Activated CD4-positive, alpha-beta T cell treated with anti-CD3 and anti-CD28 coated beads for 36 hours (primary cell): ENCODE measurements around the gene NOX5. TPM values are rescaled to one million over a fixed set of nuclear protein-coding genes. Genes with fewer than 3 reads are reported as not detected.

Source experiments
- ATAC-seq: fragments of 200-7000 bp; cut with Tn5 transposase; one replicate; pipeline ENCODE4 v1.10.0; 2021; ENCODE audit warnings: mild to moderate bottlenecking, moderate library complexity
- CTCF ChIA-PET: fragments of 350-600 bp; sonication (Branson Sonifier 250); formaldehyde crosslinking; loops from one replicate; lab custom pipeline; 2021; ENCODE audit warnings: antibody characterized with exemption; lab: Charles Lee
- POLR2A ChIA-PET: fragments of 350-600 bp; sonication (Branson Sonifier 250); formaldehyde crosslinking; loops from one replicate; lab custom pipeline; 2021; ENCODE audit warnings: antibody characterized with exemption, inconsistent platforms; lab: Charles Lee
- DNase-seq: peaks from one replicate; pipeline ENCODE4 v3.0.0-alpha.2; 2020
- H3K27ac Mint-ChIP-seq: one replicate; pipeline ENCODE4 v1.8.0; 2021; ENCODE audit warnings: mixed read lengths
- H3K27me3 Mint-ChIP-seq: one replicate; pipeline ENCODE4 v1.8.0; 2021; ENCODE audit warnings: mixed read lengths
- H3K36me3 Mint-ChIP-seq: one replicate; pipeline ENCODE4 v1.8.0; 2021; ENCODE audit warnings: low read depth, mixed read lengths
- H3K4me1 Mint-ChIP-seq: one replicate; pipeline ENCODE4 v1.8.0; 2021; ENCODE audit warnings: mixed read lengths
- H3K4me3 Mint-ChIP-seq: one replicate; pipeline ENCODE4 v1.8.0; 2021; ENCODE audit warnings: mild to moderate bottlenecking, moderate library complexity, mixed read lengths
- H3K9me3 Mint-ChIP-seq: one replicate; pipeline ENCODE4 v1.8.0; 2021; ENCODE audit warnings: low read depth, mixed read lengths
- intact Hi-C, 2 experiments: fragments of 100-400 bp; cut with DNase I in 1 of 2; cut with micrococcal nuclease in 1 of 2; formaldehyde crosslinking; loops; one replicate each; pipeline versions ENCODE4 v1.14.2 to v1.15.1; 2022 to 2024; cut with DNase I, micrococcal nuclease
- total RNA-seq, 2 experiments: library from RNA; stranded (reverse); gene quantifications; one replicate each; pipeline ENCODE4 v1.2.3, GENCODE V29; 2021

NOX5 gene
- total RNA-seq, 2 experiments from 2014 or later: not detected

DNA sequence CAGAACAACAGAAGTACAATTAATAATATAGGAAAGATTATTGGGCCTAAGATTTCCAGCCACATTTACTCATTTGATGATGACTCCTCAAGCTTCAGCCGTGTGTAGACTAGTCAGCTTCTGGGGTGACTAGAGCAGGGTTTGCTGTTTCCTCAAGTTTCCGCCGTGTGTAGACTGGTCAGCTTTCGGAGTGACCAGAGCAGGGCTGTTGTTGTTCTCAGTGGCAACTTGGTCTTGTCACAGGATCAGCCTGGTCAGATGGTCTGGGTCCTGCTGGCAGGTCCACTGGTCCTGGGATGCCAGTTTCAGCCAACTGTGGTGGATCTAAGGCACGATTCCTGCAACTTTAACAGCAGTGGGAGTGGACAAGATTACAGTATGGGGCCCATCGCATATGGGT, 21.8 kb upstream of the NOX5 start:
- peaks cover 2% of the 10 kb centered on the region for H3K27me3 Mint-ChIP-seq
- H3K36me3 Mint-ChIP-seq: no peaks in the 10 kb centered on the region
- ChIA-PET POLR2A (no interaction called here), CTCF (no interaction called here)
- no peaks in the 10 kb centered on the region for H3K4me1 Mint-ChIP-seq
- intact Hi-C loops: no loop called here
- no peak for ATAC-seq
- H3K27ac Mint-ChIP-seq: no peak overlapping the region
- no peak overlapping the region for H3K4me3 Mint-ChIP-seq
- H3K9me3 Mint-ChIP-seq: no peaks in the 10 kb centered on the region
- no peak for DNase-seq

DNA sequence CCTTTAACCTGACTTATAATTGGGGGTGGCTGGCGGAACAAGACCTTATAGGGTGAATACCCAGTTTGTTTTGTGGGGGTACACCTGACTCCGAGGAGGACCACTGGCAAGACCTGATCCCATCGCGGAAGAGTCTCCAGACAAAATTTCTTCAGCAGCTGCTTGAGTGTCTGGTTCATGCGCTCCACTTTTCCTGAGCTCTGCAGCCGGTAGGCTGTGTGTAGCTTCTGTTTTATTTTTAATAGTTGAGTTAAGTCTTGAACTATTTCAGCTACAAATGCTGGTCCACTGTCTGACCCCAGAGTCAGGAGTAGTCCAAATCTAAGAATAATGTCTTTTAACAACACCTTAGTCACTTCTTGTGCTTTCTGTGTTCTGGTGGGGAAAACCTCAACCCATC, 21.2 kb upstream of the NOX5 start:
- intact Hi-C loops: no loop called here
- Mint-ChIP-seq H3K36me3 (no peaks in the 10 kb centered on the region), H3K4me3 (no peak overlapping the region), H3K27me3 (peaks cover 2% of the 10 kb centered on the region), H3K4me1 (no peaks in the 10 kb centered on the region), H3K9me3 (no peaks in the 10 kb centered on the region), H3K27ac (no peak overlapping the region)
- POLR2A ChIA-PET: no interaction called here
- DNase-seq (no peak), ATAC-seq (no peak)
- CTCF ChIA-PET: interaction anchor here (0.7 kb wide), 1 partner anchor 954 kb away, joined by 3 read pairs; no protein-coding TSS in a partner anchor

DNA sequence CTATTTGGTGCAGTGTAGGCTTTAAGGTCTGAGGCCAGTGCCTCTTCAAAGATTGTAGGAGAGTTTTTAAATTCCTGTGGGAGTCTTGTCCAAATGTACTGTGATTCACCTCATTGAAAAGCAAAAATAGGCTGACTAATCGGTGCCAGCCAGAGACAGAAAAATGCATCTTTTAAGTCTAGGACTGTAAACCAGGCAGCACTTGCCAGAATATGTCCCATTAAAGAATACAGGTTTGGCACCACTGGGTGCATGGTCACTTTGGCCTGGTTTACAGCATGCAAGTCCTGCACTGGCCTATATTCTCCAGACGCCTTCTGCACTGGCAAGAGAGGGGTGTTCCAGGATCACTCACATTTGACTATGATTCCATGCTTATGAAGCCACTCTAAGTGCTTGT, 20.3 kb upstream of the NOX5 start:
- ChIA-PET POLR2A (no interaction called here), CTCF (no interaction called here)
- Mint-ChIP-seq H3K4me3 (no peak overlapping the region), H3K4me1 (no peaks in the 10 kb centered on the region), H3K27me3 (peaks cover under 1% of the 10 kb centered on the region), H3K36me3 (no peaks in the 10 kb centered on the region), H3K27ac (no peak overlapping the region), H3K9me3 (no peaks in the 10 kb centered on the region)
- ATAC-seq: no peak
- intact Hi-C loops: no loop called here
- DNase-seq: no peak

DNA sequence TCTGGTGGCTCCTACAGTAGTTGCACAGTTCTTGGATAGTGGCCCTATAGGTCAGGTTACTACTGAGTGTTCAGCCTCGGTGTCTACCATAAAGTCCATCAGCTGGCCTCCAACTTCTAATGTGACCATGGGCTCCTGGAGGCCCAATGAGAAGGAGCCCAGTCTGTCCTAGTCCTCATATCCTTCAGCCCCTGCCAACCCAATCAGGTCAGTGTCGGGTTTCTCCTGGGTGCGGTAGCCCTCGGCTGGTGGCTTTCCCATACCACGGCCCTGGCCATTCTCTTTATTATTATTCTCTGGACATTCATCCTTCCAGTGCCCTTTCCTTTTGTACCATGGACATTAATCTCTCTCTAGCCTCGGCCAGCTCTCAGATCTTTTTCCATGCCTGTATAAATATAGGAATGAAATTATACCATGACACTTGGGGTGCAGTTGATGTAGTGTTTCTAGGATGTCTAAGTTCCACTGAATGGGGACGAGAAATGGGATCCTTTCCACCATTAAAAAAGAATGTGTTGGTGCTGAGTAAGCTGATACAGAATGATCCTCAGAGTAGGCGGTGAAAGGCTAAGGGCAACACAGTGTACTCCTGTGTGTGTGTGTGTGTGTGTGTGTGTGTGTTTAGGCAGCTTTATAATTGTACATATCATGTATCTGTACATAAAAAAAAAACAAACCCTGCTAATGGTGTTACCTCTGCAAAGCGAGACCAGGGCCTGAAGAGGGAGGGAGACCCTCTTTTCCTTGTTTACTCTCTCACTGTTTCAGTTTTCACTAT, 19.3 kb upstream of the NOX5 start:
- DNase-seq (no peak), ATAC-seq (no peak)
- H3K27ac Mint-ChIP-seq: no peak overlapping the region
- intact Hi-C loops: no loop called here
- CTCF ChIA-PET: no interaction called here
- no peaks in the 10 kb centered on the region for H3K9me3 Mint-ChIP-seq
- H3K4me1 Mint-ChIP-seq: no peaks in the 10 kb centered on the region
- H3K27me3 Mint-ChIP-seq: peaks cover 5% of the 10 kb centered on the region
- H3K4me3 Mint-ChIP-seq: no peak overlapping the region
- no peaks in the 10 kb centered on the region for H3K36me3 Mint-ChIP-seq
- POLR2A ChIA-PET: interaction anchor here (0.6 kb wide), 1 partner anchor 1283 kb away, joined by 4 read pairs; no protein-coding TSS in a partner anchor

DNA sequence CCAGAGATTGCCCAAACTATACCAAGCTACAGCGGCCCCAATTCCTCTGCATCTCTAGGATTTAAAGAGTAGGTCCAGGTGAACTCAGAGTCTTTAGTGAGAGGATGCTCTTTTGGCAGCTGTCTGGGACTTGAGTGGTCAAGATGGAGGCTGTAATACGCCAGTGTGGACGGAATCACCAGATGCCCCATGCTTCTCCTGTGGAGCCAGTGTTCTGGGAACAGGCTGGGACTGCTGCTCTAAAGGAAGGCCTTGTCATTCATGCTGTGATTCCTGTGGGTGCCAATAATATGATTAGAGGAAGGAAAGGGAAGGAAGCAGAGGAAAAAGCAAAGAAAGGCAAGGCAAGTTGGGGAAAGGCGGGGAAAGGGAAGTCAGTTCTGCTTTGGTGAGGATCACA, 17.4 kb upstream of the NOX5 start:
- no peak overlapping the region for H3K4me3 Mint-ChIP-seq
- ATAC-seq: no peak
- no peak overlapping the region for H3K27ac Mint-ChIP-seq
- no peak for DNase-seq
- no peaks in the 10 kb centered on the region for H3K4me1 Mint-ChIP-seq
- H3K36me3 Mint-ChIP-seq: no peaks in the 10 kb centered on the region
- intact Hi-C loops: no loop called here
- H3K27me3 Mint-ChIP-seq: peaks cover 8% of the 10 kb centered on the region
- ChIA-PET POLR2A (no interaction called here), CTCF (interaction anchor here (0.8 kb wide), 1 partner anchor 62 kb away, joined by 4 read pairs; no protein-coding TSS in a partner anchor)
- no peaks in the 10 kb centered on the region for H3K9me3 Mint-ChIP-seq

DNA sequence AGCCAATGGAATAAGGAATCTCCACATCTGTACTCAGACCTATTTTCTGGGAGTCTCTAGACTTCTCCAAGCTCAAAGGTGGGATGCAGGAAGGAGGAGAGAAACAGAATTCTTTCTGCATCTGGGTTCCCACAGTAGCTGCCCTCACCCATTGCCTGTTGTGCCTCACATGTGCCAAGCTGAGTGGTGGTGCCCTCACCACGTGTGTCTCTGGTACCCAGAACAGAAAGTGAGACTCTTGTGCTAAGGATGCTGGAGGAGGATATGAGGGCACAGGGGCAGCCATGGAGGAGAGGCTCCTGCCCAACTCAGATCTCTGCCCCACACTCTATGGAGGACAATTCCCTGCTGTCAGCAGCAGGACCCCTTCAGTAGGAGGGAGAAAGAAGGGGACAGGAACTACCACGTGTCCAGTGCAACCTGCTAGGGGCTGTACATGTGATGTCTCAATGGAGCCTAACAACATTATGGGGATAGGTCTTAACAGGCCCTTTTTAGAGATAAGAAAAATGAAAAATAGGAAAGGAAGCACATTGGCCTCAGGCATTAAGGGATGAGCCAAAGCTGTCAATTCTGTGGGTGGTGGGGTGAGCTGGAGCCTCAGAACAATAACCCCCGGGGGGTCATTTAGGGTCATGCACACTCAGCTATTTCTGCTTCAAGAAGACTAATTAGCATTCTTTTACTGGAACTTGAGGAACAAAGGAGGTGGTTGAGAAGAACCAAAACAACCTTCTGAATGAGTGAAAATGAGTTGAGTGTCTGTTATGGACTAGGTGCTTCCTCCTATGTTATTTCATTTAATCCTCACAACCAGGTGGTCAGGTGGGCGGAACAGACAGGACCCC, 16.3 kb upstream of the NOX5 start:
- ChIA-PET POLR2A (no interaction called here), CTCF (interaction anchor here (0.8 to 1.1 kb wide), 2 partner anchors 17 to 61 kb away, joined by 4 read pairs; partner anchors contain the start of gene NOX5)
- H3K9me3 Mint-ChIP-seq: no peaks in the 10 kb centered on the region
- no peak for ATAC-seq
- H3K4me1 Mint-ChIP-seq: no peaks in the 10 kb centered on the region
- DNase-seq: no peak
- H3K4me3 Mint-ChIP-seq: no peak overlapping the region
- intact Hi-C loops: no loop called here
- no peak overlapping the region for H3K27ac Mint-ChIP-seq
- no peaks in the 10 kb centered on the region for H3K36me3 Mint-ChIP-seq
- peaks cover 10% of the 10 kb centered on the region for H3K27me3 Mint-ChIP-seq

DNA sequence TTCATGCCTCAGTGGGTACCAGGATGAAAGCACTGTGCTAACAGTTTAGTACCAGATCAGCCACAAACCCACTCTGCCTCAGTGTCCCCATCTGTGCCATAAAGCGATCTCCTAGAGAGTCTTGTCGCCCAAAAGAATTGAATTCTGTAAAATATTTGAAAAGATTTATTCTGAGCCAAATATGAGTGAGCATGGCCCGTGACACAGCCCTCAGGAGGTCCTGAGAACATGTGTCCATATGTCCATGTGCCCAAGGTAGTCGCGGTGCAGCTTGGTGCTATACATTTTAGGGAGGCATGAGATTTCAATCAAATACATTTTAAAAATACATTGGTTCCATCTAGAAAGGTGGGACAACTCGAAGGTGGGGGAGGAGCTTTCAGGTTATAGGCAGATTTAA, 15.4 kb upstream of the NOX5 start:
- no peak for DNase-seq
- H3K36me3 Mint-ChIP-seq: no peaks in the 10 kb centered on the region
- intact Hi-C loops: no loop called here
- H3K27me3 Mint-ChIP-seq: peaks cover 10% of the 10 kb centered on the region
- no peak overlapping the region for H3K4me3 Mint-ChIP-seq
- no peaks in the 10 kb centered on the region for H3K9me3 Mint-ChIP-seq
- no peak for ATAC-seq
- no peaks in the 10 kb centered on the region for H3K4me1 Mint-ChIP-seq
- no peak overlapping the region for H3K27ac Mint-ChIP-seq
- ChIA-PET CTCF (interaction anchor here (0.7 to 1.1 kb wide), 2 partner anchors 16 to 463 kb away, joined by 3 to 4 read pairs; partner anchors contain the start of gene NOX5), POLR2A (no interaction called here)

DNA sequence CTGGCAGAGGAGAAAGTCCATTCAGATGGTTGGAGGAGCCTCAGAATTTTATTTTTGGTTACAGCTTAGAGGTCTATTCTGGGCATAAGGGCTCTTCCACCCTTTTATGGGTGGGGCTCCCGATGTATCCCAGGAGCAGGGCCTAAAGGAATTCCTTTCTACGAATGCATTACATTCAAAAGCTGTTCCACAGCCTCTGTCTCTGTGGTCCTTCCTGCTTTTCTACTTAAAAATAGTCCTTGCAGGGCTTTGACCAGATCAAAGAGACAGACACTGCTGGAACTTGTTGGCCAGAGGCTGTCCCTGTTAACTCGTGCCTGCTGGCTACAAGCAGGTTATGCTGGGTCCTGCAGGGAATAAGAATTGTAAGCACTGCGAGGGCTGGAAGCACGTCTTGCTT, 14.4 kb upstream of the NOX5 start:
- Mint-ChIP-seq H3K27ac (no peak overlapping the region), H3K4me3 (no peak overlapping the region), H3K4me1 (no peaks in the 10 kb centered on the region), H3K36me3 (no peaks in the 10 kb centered on the region), H3K27me3 (peaks cover 10% of the 10 kb centered on the region), H3K9me3 (peaks cover 2% of the 10 kb centered on the region)
- CTCF ChIA-PET: interaction anchor here (1.3 kb wide), 1 partner anchor 31 kb away, joined by 3 read pairs; no protein-coding TSS in a partner anchor
- no peak for DNase-seq
- POLR2A ChIA-PET: no interaction called here
- intact Hi-C loops: no loop called here
- ATAC-seq: no peak

DNA sequence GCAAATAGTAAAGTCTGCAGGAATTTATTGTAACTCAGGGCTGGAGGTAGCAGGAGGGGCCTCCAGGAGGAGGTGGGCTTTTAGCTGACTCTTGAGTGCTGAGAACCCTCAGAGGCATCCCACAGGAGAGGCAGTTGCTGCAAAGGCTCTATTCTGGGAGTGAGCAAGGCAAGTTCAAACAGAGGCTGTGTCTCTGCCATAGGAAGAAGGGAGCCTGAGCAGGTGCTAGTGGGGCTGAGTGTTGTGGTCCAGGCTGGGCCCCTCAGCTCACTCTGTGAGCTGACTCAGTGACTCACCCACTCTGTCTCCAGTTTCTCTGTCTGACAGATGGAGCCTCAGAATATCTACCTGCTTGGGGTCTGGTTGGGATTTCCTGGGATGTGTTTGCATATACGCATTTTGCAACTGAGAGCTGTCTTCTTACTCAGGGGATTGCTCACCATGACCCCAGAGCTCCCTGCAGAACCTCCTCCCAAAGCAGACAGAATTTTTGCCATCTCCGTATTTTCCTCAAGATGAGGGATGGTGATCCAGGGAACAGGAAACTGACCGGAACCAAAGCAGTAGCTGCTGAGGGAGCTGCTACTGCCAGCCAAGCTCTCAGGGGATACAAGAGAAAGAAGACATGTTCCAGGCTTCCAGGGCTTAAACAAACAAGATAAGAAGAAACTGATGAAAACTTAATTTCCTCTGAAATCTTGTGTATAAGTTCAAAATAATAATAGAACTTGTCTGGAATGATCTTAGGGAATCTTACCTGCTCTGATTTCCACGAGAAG, 13.6 kb upstream of the NOX5 start:
- peaks cover 12% of the 10 kb centered on the region for H3K27me3 Mint-ChIP-seq
- no peak overlapping the region for H3K4me3 Mint-ChIP-seq
- H3K36me3 Mint-ChIP-seq: no peaks in the 10 kb centered on the region
- H3K9me3 Mint-ChIP-seq: peaks cover 6% of the 10 kb centered on the region
- DNase-seq (no peak), ATAC-seq (no peak)
- H3K4me1 Mint-ChIP-seq: no peaks in the 10 kb centered on the region
- ChIA-PET CTCF (interaction anchor here (1.3 kb wide), 1 partner anchor 31 kb away, joined by 3 read pairs; no protein-coding TSS in a partner anchor), POLR2A (no interaction called here)
- H3K27ac Mint-ChIP-seq: no peak overlapping the region
- intact Hi-C loops: no loop called here

DNA sequence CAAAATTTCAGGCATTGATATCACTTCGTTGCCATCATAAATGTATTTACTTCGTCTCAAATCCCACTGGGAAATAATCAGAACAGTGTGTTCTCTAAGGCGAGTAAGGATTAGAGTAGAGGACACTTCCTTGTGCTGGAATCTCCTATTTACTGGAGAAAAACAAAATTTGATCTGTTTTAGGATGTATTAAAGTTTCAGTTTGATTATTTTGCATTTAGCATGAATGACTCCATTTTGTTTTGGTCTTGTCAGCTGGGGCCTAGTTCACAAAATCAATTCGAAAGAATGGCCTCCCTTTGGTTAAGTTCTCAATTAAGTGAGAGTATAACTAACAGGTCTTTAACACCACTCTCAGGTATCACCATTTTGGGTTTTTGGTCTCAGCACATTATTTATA, 11.7 kb upstream of the NOX5 start:
- Mint-ChIP-seq H3K36me3 (peaks cover 3% of the 10 kb centered on the region), H3K27me3 (peaks cover 12% of the 10 kb centered on the region), H3K27ac (no peak overlapping the region), H3K4me3 (no peak overlapping the region), H3K9me3 (peaks cover 9% of the 10 kb centered on the region), H3K4me1 (no peaks in the 10 kb centered on the region)
- DNase-seq (no peak), ATAC-seq (no peak)
- CTCF ChIA-PET: no interaction called here
- intact Hi-C loops: no loop called here
- POLR2A ChIA-PET: interaction anchor here (0.6 kb wide), 1 partner anchor 700 kb away, joined by 3 read pairs; no protein-coding TSS in a partner anchor

DNA sequence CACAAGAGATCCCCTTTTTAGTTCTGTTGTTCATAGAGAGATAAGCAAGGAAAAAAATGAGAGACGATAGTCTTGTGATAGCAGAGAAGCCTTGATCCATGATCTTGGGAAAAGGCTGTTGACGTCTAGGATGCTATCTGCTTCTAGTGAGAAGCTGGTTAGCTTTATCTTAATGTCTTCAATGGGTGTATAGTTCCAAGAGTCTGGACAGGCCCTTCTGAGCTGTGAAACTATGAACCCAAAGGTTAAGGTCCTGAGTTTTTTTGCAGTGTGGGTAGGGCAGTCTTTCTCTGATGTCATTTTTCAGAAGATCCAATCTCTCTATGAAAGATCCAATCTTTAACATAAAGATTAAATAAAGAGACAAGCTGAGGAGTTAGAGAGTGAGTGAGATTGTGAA, 10.5 kb upstream of the NOX5 start:
- H3K4me3 Mint-ChIP-seq: no peak overlapping the region
- H3K4me1 Mint-ChIP-seq: no peaks in the 10 kb centered on the region
- H3K27me3 Mint-ChIP-seq: peaks cover 12% of the 10 kb centered on the region
- intact Hi-C loops: no loop called here
- no peak for DNase-seq
- ChIA-PET POLR2A (no interaction called here), CTCF (interaction anchor here (0.6 kb wide), 3 partner anchors 79 to 1650 kb away, joined by 3 to 4 read pairs (median 3); no protein-coding TSS in a partner anchor)
- H3K36me3 Mint-ChIP-seq: peaks cover 3% of the 10 kb centered on the region
- peaks cover 17% of the 10 kb centered on the region for H3K9me3 Mint-ChIP-seq
- no peak overlapping the region for H3K27ac Mint-ChIP-seq
- no peak for ATAC-seq
